Tibial nerve (tissue), 4 donors: ENCODE data around the gene CALML3. TPM values are rescaled to one million over a fixed set of nuclear protein-coding genes. Genes with fewer than 3 reads are reported as not detected.

Experiments
- DNase-seq, 2 donors: peaks; one replicate each; pipeline ENCODE4 v3.0.0-alpha.2; 2019; ENCODE audit warnings: low spot score in 2 of 2
- H3K27ac ChIP-seq, 4 donors: fragments of 200-600 bp; sonication (generic) in 3 of 4; one replicate each; pipeline ENCODE4 v1.5.1; 2017 to 2019; ENCODE audit warnings: mild to moderate bottlenecking in 1 of 4
- H3K27me3 ChIP-seq, 2 donors: fragments of 200-600 bp; sonication (generic) in 1 of 2; one replicate each; pipeline versions ENCODE4 v1.5.1 to v1.6.0; 2017 to 2019
- H3K36me3 ChIP-seq, 3 donors: fragments of 200-600 bp; sonication (generic); one replicate each; pipeline ENCODE4 v1.5.1; 2018 to 2019
- H3K4me1 ChIP-seq, 4 donors: fragments of 200-600 bp; sonication (generic) in 3 of 4; one replicate each; pipeline ENCODE4 v1.5.1; 2017 to 2019
- H3K4me3 ChIP-seq, 4 donors: fragments of 200-600 bp; sonication (generic) in 3 of 4; one replicate each; pipeline ENCODE4 v1.5.1; 2017 to 2019; ENCODE audit warnings: mild to moderate bottlenecking in 1 of 4, moderate library complexity in 1 of 4
- H3K9me3 ChIP-seq, 4 donors: fragments of 200-600 bp; sonication (generic) in 3 of 4; one replicate each; pipeline ENCODE4 v1.5.1; 2017 to 2019
- EP300 ChIP-seq, 2 donors: sonication (generic); formaldehyde crosslinking; IDR thresholded peaks; one replicate each; pipeline ENCODE4 v1.6.1; 2017; ENCODE audit warnings: antibody characterized with exemption in 2 of 2, mild to moderate bottlenecking in 1 of 2
- POLR2A ChIP-seq, 2 donors: fragments of 450-650 bp; IDR thresholded peaks; one replicate each; pipeline ENCODE4 v1.6.1; 2017; ENCODE audit warnings: antibody characterized with exemption in 2 of 2, mild to moderate bottlenecking in 2 of 2, moderate library complexity in 2 of 2
- WGBS, 2 donors: methylation state at CpG; one replicate each; pipeline ENCODE4 v1.1.5; 2018; 5-methylcytosine and 5-hydroxymethylcytosine counted together
- total RNA-seq, 4 donors: library from RNA; depleted of rRNA; stranded (reverse); fragments of >200 nt; gene quantifications; one replicate each; pipeline ENCODE4 v1.1.0, GENCODE V29; 2016
- TF ChIP-seq, protein P1 (sequence below), 5 experiments: fragments of 200-600 bp in 3 of 5; fragments of 450-650 bp in 2 of 5; sonication (generic) in 3 of 5; IDR thresholded peaks; one replicate each; pipeline ENCODE4 v1.5.1; 2016 to 2019; ENCODE audit warnings: antibody characterized with exemption in 5 of 5, mild to moderate bottlenecking in 3 of 5, moderate library complexity in 2 of 5

The CALML3 gene
- total RNA-seq, 4 donors from 2014 or later, result not detected

DNA sequence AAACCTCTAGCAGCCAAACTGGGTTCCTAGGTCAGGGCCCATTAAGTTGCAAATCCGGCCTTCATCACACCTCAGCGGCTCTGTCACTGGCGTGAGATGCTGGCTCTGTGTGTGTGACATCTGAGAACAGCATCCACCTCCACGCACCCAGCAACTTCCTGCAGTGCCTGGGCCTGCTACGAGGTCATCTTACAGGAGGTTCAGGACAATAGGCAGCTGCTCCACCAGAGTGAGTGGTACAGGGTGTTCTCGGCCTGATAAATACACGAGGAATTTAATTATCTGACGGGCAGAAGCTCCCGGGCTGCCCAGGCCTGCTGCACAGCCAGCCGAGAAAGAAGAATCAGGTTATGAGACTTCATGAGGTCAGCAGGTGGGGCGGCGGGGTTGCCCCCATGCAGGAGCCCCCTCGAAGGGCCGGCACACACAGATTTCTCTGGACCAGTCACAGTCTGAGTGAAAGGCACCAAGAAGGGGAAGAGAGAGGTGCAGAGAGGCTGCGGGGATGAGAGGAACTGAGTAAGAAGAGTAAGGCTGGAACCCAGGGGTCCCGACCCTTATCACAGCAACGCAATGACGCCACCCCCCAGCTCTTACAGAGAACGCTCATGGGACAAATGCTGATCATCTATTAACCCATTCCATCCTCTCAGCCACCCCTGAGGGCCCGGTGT lies 49.3 kb downstream of the CALML3 start:
- WGBS, 2 donors, result 72 to 73% methylated on average over 20 of the region's 20 CpGs
- no peak overlapping the region for H3K4me3 ChIP-seq
- H3K9me3 ChIP-seq, result no peaks in the 10 kb centered on the region
- no peak overlapping the region for H3K27ac ChIP-seq
- peaks cover 0 to 14% (median 0%) of the 10 kb centered on the region in 4 donors for H3K4me1 ChIP-seq
- no peak for DNase-seq
- H3K36me3 ChIP-seq, result no peaks in the 10 kb centered on the region
- TF ChIP-seq EP300 (IDR thresholded peaks at IDR 0.05) (no peak), POLR2A (IDR thresholded peaks at IDR 0.05) (no peak)
- TF ChIP-seq, protein P1, sequence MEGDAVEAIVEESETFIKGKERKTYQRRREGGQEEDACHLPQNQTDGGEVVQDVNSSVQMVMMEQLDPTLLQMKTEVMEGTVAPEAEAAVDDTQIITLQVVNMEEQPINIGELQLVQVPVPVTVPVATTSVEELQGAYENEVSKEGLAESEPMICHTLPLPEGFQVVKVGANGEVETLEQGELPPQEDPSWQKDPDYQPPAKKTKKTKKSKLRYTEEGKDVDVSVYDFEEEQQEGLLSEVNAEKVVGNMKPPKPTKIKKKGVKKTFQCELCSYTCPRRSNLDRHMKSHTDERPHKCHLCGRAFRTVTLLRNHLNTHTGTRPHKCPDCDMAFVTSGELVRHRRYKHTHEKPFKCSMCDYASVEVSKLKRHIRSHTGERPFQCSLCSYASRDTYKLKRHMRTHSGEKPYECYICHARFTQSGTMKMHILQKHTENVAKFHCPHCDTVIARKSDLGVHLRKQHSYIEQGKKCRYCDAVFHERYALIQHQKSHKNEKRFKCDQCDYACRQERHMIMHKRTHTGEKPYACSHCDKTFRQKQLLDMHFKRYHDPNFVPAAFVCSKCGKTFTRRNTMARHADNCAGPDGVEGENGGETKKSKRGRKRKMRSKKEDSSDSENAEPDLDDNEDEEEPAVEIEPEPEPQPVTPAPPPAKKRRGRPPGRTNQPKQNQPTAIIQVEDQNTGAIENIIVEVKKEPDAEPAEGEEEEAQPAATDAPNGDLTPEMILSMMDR (IDR thresholded peaks at IDR 0.05), result no peak
- H3K27me3 ChIP-seq, result no peaks in the 10 kb centered on the region

DNA sequence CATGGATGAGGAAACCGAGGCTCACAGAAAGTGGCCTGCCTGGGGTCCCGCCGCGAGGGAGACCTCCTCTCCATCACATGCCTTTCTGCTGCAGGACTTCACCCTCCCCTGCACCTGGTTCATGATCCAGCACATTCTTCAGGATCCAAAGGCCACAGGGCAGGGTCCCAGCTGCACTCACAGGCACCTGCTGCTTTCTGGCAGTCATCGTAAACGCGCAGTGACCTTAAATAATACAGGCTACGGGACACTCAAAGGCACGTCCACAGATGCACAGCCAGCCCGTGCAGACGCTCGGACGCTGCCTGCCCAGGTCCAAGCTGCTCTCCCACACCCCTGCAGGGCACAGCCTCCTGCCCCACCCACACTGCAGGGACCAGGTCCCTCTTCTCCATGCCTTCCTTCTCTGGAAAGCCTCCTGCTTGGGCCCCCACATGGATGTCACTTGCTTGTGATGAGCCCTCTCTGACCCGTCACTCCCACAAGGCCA lies 49.9 kb downstream of the CALML3 start:
- DNase-seq, result no peak
- WGBS, 2 donors, result 72 to 75% methylated on average over 14 of the region's 14 CpGs

DNA sequence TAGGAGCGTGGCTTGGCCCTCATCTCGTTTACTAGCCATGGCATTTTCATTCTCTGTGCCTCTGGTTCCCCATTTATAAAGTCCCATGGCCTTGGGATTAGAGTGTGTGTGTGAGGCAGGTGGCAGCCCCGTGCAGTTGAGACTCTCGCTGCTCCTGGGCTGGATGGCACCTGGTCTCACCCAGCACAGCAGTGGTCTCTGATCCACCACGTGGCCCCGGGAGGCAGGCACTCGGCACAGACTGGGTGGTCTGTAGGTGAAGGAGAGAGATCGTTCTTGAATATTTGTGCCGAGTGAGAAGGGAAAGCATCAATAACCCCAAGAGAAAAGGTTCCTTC lies 50.4 kb downstream of the CALML3 start:
- peak overlapping the region in 1 of 4 donors; percentile 44 for H3K27ac ChIP-seq
- WGBS, 2 donors, result 52 to 54% methylated on average over 9 of the region's 9 CpGs
- H3K36me3 ChIP-seq, result no peaks in the 10 kb centered on the region
- H3K4me3 ChIP-seq, result no peak overlapping the region
- no peaks in the 10 kb centered on the region for H3K9me3 ChIP-seq
- no peaks in the 10 kb centered on the region for H3K27me3 ChIP-seq
- no peak for DNase-seq
- H3K4me1 ChIP-seq, result peaks cover 0 to 14% (median 0%) of the 10 kb centered on the region in 4 donors
- TF ChIP-seq EP300 (IDR thresholded peaks at IDR 0.05), result no peak

More for the DNA sequence above, 49.9 kb downstream of the CALML3 start:
- H3K36me3 ChIP-seq, result no peaks in the 10 kb centered on the region
- no peak for TF ChIP-seq POLR2A (IDR thresholded peaks at IDR 0.05)
- TF ChIP-seq, protein P1 (IDR thresholded peaks at IDR 0.05), result no peak
- TF ChIP-seq EP300 (IDR thresholded peaks at IDR 0.05), result no peak
- H3K4me3 ChIP-seq, result no peak overlapping the region
- no peak overlapping the region for H3K27ac ChIP-seq
- no peaks in the 10 kb centered on the region for H3K9me3 ChIP-seq
- H3K27me3 ChIP-seq, result no peaks in the 10 kb centered on the region
- peaks cover 0 to 14% (median 0%) of the 10 kb centered on the region in 4 donors for H3K4me1 ChIP-seq

- peaks cover 0 to 14% (median 0%) of the 10 kb centered on the region in 4 donors for H3K4me1 ChIP-seq
- 66 to 78% methylated on average over 21 to 23 of the region's 23 CpGs for WGBS, 2 donors
- H3K36me3 ChIP-seq, result no peaks in the 10 kb centered on the region
- no peak overlapping the region for H3K4me3 ChIP-seq
- no peaks in the 10 kb centered on the region for H3K27me3 ChIP-seq
- no peak for TF ChIP-seq POLR2A (IDR thresholded peaks at IDR 0.05)
- TF ChIP-seq, protein P1 (IDR thresholded peaks at IDR 0.05), result no peak
- no peak for TF ChIP-seq EP300 (IDR thresholded peaks at IDR 0.05)
- H3K9me3 ChIP-seq, result peaks cover 0 to 1% (median 0%) of the 10 kb centered on the region in 4 donors
- peak overlapping the region in 1 of 4 donors; percentile 44 for H3K27ac ChIP-seq
- DNase-seq, result no peak
These were observed 50.9 kb downstream of the CALML3 start for GRCh38 chr10:5575482-5576153.

GRCh38 chr10:5576154-5576748 lies 51.5 kb downstream of the CALML3 start:
- 93% methylated on average over 4 of the region's 4 CpGs for WGBS, 2 donors
- peaks cover 0 to 14% (median 0%) of the 10 kb centered on the region in 4 donors for H3K4me1 ChIP-seq
- H3K9me3 ChIP-seq, result peaks cover 0 to 8% (median 0%) of the 10 kb centered on the region in 4 donors
- H3K27ac ChIP-seq, result no peak overlapping the region
- no peak for DNase-seq
- H3K4me3 ChIP-seq, result no peak overlapping the region
- H3K27me3 ChIP-seq, result no peaks in the 10 kb centered on the region
- TF ChIP-seq, protein P1 (IDR thresholded peaks at IDR 0.05), result no peak
- TF ChIP-seq EP300 (IDR thresholded peaks at IDR 0.05) (no peak), POLR2A (IDR thresholded peaks at IDR 0.05) (no peak)
- no peaks in the 10 kb centered on the region for H3K36me3 ChIP-seq

Other genes starting within 250 kb of the CALML3 start
- not detected for gene UCN3, start 160.0 kb upstream of the CALML3 start, total RNA-seq
- under 1 TPM in 2 of 4 donors, not detected in 2; 0.21 to 0.22 TPM for gene TUBAL3, start 120.1 kb upstream of the CALML3 start, total RNA-seq
- 100 to 1,000 TPM in 2 of 4 donors, 10 to 100 TPM in 2; 66.0 to 133 (median 91.3) TPM for gene NET1, start 112.4 kb upstream of the CALML3 start, total RNA-seq
- gene CALML5, start 25.4 kb upstream of the CALML3 start, total RNA-seq, result not detected
- 10 to 100 TPM; 18.3 to 39.2 (median 32.3) TPM for gene ASB13, start 141.6 kb downstream of the CALML3 start, total RNA-seq
- gene TASOR2, start 159.9 kb downstream of the CALML3 start, total RNA-seq, result 10 to 100 TPM; 67.3 to 83.7 (median 79.6) TPM